ENCODE measurements around the gene EIF4EBP3.

DNA sequence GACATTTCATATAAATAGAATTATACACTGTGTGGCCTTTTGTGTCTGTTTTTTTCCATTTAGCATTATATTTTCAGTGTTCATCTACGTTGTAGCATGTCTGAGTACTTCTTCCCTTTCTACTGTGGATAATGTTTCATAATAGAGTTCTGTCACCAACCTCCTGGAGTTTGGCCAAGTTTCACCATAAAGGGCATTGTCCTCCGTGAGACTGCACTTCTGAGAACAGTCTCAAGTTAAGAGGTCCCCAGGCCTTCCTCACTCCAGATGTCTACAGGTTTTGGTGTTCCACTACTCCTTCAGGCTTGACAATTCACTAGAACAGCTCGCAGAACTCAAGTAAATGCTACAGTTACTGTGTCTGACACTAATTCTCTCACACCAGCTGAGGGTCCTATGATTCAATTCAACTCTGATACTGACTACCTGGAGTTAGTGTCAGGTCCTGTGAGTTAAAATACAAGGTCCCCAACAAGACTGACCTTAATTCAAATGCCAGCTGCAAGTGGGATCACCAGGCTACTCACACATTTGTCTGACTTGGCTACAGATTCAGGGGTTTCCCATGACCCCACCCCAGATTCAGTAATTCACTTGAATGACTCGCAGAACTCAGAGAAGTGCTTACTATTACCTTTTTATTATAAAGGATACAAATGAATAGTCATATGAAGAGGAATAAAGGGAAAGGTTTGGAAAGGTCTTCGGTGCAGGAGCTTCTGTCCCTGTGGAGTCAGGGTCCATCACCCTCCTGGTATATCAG lies 48.3 kb downstream of the EIF4EBP3 start:
- no peak for TF ChIP-seq FOXM1 (IDR thresholded peaks at IDR 0.05; ENCODE audit: borderline replicate concordance, low read depth)
- TF ChIP-seq, protein P1, sequence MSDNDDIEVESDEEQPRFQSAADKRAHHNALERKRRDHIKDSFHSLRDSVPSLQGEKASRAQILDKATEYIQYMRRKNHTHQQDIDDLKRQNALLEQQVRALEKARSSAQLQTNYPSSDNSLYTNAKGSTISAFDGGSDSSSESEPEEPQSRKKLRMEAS (IDR thresholded peaks at IDR 0.05): no peak
- 0 out of 2 replicates have a peak, but pooled peaks have one; percentile 42 for TF ChIP-seq CEBPB (IDR thresholded peaks at IDR 0.05)
- TF ChIP-seq TCF12 (IDR thresholded peaks at IDR 0.05; ENCODE audit: low read depth): no peak
- no peak for TF ChIP-seq RAD21 (IDR thresholded peaks at IDR 0.05; ENCODE audit: low read depth)
- TF ChIP-seq REST (IDR thresholded peaks at IDR 0.05; ENCODE audit: low read depth): no peak
- TF ChIP-seq EP300 (IDR thresholded peaks at IDR 0.05; ENCODE audit: borderline replicate concordance): no peak
- TF ChIP-seq YY1 (IDR thresholded peaks at IDR 0.05; ENCODE audit: low read depth): no peak
- TF ChIP-seq, protein P2, sequence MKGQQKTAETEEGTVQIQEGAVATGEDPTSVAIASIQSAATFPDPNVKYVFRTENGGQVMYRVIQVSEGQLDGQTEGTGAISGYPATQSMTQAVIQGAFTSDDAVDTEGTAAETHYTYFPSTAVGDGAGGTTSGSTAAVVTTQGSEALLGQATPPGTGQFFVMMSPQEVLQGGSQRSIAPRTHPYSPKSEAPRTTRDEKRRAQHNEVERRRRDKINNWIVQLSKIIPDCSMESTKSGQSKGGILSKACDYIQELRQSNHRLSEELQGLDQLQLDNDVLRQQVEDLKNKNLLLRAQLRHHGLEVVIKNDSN (IDR thresholded peaks at IDR 0.05): no peak
- no peak for TF ChIP-seq TEAD4 (IDR thresholded peaks at IDR 0.05)
- no peak for TF ChIP-seq TAF1 (IDR thresholded peaks at IDR 0.05; ENCODE audit: low read depth)
